ENCODE data around the gene STYX.

DNA sequence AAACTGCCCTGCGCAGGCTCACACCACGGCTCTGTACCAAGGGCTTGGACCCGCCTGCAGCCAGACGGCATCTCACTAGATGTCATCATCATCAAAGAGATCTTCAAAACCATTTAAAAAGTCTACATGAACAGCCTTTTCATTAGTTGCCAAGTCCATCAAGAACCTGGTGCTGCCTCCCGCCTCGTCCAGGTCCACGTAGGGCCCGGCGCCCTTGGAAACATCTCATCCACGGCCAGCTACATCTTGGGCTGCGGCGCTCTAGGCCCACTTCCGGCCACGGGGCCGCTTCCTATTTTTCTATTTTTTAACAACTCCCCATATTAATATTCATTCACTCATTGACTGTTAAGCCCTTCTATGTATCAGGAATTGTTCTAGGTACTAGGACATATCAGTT is 68.9 kb downstream of the STYX start:
- TF ChIP-seq BRCA1 (IDR thresholded peaks at IDR 0.05; ENCODE audit: low read depth, low read length): no peak
- TF ChIP-seq CTCF (IDR thresholded peaks at IDR 0.05 in 2 of 3, conservative IDR thresholded peaks at IDR 0.05 in 1 of 3; ENCODE audit: control insufficient read depth in 2 of 3, extremely low read depth in 1 of 3, insufficient read depth in 1 of 3, low read depth in 3 of 3, low read length in 3 of 3): no peak
- TF ChIP-seq POLR2A (IDR thresholded peaks at IDR 0.05; ENCODE audit: low read depth, low read length): no peak
- TF ChIP-seq CHD1 (IDR thresholded peaks at IDR 0.05; ENCODE audit: low read depth, low read length): no peak
- TF ChIP-seq CREM (IDR thresholded peaks at IDR 0.05; ENCODE audit: low read depth): no peak
- TF ChIP-seq POLR2AphosphoS5 (IDR thresholded peaks at IDR 0.05; ENCODE audit: low read length): no peak
- TF ChIP-seq, protein P1, sequence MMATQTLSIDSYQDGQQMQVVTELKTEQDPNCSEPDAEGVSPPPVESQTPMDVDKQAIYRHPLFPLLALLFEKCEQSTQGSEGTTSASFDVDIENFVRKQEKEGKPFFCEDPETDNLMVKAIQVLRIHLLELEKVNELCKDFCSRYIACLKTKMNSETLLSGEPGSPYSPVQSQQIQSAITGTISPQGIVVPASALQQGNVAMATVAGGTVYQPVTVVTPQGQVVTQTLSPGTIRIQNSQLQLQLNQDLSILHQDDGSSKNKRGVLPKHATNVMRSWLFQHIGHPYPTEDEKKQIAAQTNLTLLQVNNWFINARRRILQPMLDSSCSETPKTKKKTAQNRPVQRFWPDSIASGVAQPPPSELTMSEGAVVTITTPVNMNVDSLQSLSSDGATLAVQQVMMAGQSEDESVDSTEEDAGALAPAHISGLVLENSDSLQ (IDR thresholded peaks at IDR 0.05): no peak
- TF ChIP-seq, protein P2, sequence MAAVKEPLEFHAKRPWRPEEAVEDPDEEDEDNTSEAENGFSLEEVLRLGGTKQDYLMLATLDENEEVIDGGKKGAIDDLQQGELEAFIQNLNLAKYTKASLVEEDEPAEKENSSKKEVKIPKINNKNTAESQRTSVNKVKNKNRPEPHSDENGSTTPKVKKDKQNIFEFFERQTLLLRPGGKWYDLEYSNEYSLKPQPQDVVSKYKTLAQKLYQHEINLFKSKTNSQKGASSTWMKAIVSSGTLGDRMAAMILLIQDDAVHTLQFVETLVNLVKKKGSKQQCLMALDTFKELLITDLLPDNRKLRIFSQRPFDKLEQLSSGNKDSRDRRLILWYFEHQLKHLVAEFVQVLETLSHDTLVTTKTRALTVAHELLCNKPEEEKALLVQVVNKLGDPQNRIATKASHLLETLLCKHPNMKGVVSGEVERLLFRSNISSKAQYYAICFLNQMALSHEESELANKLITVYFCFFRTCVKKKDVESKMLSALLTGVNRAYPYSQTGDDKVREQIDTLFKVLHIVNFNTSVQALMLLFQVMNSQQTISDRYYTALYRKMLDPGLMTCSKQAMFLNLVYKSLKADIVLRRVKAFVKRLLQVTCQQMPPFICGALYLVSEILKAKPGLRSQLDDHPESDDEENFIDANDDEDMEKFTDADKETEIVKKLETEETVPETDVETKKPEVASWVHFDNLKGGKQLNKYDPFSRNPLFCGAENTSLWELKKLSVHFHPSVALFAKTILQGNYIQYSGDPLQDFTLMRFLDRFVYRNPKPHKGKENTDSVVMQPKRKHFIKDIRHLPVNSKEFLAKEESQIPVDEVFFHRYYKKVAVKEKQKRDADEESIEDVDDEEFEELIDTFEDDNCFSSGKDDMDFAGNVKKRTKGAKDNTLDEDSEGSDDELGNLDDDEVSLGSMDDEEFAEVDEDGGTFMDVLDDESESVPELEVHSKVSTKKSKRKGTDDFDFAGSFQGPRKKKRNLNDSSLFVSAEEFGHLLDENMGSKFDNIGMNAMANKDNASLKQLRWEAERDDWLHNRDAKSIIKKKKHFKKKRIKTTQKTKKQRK (IDR thresholded peaks at IDR 0.05; ENCODE audit: low read depth, low read length): no peak
- no peak for TF ChIP-seq SMC3 (IDR thresholded peaks at IDR 0.05; ENCODE audit: borderline replicate concordance, low read length)
- TF ChIP-seq, protein P3, sequence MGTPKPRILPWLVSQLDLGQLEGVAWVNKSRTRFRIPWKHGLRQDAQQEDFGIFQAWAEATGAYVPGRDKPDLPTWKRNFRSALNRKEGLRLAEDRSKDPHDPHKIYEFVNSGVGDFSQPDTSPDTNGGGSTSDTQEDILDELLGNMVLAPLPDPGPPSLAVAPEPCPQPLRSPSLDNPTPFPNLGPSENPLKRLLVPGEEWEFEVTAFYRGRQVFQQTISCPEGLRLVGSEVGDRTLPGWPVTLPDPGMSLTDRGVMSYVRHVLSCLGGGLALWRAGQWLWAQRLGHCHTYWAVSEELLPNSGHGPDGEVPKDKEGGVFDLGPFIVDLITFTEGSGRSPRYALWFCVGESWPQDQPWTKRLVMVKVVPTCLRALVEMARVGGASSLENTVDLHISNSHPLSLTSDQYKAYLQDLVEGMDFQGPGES (IDR thresholded peaks at IDR 0.05): no peak
- no peak for TF ChIP-seq ZZZ3 (IDR thresholded peaks at IDR 0.05; ENCODE audit: control insufficient read depth, insufficient read length, low read depth)
- no peak for TF ChIP-seq CHD2 (IDR thresholded peaks at IDR 0.05; ENCODE audit: borderline replicate concordance, low read depth, low read length)
- TF ChIP-seq SIN3A (IDR thresholded peaks at IDR 0.05; ENCODE audit: low read depth, low read length): no peak

Data from GM12878 (cell line).